ENCODE data around the gene CCNB1IP1.
"Not testable (repeated sequence)": the region's sequence is repeated elsewhere in the genome, so short reads cannot be mapped to it uniquely, and the experiment has no call there.

The CCNB1IP1 gene, protein sequence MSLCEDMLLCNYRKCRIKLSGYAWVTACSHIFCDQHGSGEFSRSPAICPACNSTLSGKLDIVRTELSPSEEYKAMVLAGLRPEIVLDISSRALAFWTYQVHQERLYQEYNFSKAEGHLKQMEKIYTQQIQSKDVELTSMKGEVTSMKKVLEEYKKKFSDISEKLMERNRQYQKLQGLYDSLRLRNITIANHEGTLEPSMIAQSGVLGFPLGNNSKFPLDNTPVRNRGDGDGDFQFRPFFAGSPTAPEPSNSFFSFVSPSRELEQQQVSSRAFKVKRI

DNA sequence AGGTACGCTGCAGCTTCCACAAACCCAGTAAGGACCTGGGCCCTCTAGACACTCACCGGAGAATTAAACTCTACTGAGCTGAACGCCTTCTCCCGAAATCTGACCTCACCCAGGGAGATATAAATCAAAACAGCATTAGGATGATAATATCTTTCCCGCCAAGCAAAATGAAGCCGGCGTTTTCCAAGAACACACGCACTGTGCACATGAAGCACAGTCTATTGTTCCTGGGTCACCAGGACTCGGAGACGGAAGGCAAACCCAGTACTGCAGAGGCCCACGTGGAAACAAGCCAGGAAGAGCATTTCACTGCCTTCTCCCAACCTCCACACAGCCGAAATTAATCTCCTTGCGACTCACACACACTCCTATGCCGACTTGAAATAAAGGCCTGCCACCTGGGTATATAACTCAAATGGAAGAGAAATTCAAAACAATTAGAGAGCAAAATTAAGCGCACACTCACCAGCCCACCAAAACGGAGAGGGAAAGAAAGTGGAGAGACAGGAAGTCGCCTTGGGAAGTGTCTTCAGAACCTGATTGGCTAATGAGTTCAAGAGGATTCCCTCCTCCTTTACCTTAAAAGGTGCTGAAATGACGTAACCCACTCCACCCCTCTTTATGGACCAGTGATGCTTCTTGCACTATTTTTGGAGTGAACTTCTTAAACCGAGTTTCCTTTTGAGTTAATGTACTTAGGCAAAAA, at the start of gene CCNB1IP1:
Gene CCNB1IP1 (minus strand): TSS at position 492 of the 706 bp plus-strand sequence. CDS start 16,756 bp downstream, outside the sequence.
- peak within 1 kb of the TSS; percentile 92 for H3K4me3 ChIP-seq (ENCODE audit: low read length)
- DNase-seq (ENCODE audit: low read depth): peak; percentile 91
- peak within 1 kb of the TSS; percentile 88 for H3K9ac ChIP-seq (ENCODE audit: low read length)
- H3K36me3 ChIP-seq (ENCODE audit: control insufficient read depth, insufficient read depth, low read length, severe bottlenecking): peaks cover 12% of the 10 kb centered on the region
- no peaks in the 10 kb centered on the region for H3K27me3 ChIP-seq (replicated peaks; ENCODE audit: control insufficient read depth, insufficient read depth, low read length)
- H3K9me3 ChIP-seq (ENCODE audit: control insufficient read depth, low read length): no peaks in the 10 kb centered on the region
- peaks cover 27% of the 10 kb centered on the region for H3K4me1 ChIP-seq (ENCODE audit: control insufficient read depth, insufficient read depth, low read length)

DNA sequence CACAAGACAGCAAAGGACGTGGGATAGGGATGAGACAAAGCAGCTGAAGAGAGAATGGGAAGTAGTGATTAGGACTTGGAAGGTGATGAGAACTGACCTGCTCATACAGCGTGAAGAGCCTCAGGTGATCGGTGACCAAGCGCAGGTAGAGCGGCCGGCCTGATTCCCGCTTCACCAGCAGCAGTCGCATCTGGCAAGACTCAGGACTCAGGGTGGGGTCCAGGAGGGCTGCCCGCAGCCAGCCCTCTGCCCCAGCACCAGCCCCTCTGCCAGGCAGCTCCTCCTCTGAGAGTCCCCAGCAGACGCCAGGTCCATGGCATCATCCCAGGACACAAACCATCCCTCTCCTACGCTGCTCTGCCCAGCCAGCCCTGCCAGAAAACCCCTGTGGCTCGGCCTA, 49.4 kb upstream of the CCNB1IP1 start:
- DNase-seq (ENCODE audit: low read depth): no peak
- no peaks in the 10 kb centered on the region for H3K4me1 ChIP-seq (ENCODE audit: control insufficient read depth, insufficient read depth, low read length)
- no peaks in the 10 kb centered on the region for H3K9me3 ChIP-seq (ENCODE audit: control insufficient read depth, low read length)
- H3K4me3 ChIP-seq (ENCODE audit: low read length): no peak overlapping the region
- no peak overlapping the region for H3K9ac ChIP-seq (ENCODE audit: low read length)
- H3K36me3 ChIP-seq (ENCODE audit: control insufficient read depth, insufficient read depth, low read length, severe bottlenecking): peaks cover 96% of the 10 kb centered on the region
- H3K27me3 ChIP-seq (replicated peaks; ENCODE audit: control insufficient read depth, insufficient read depth, low read length): no peaks in the 10 kb centered on the region

GRCh38 chr14:20381341-20381740, 48.3 kb upstream of the CCNB1IP1 start:
- no peak overlapping the region for H3K4me3 ChIP-seq (ENCODE audit: low read length)
- no peak for DNase-seq (ENCODE audit: low read depth)
- no peaks in the 10 kb centered on the region for H3K9me3 ChIP-seq (ENCODE audit: control insufficient read depth, low read length)
- H3K36me3 ChIP-seq (ENCODE audit: control insufficient read depth, insufficient read depth, low read length, severe bottlenecking): peaks cover 100% of the 10 kb centered on the region
- H3K27me3 ChIP-seq (replicated peaks; ENCODE audit: control insufficient read depth, insufficient read depth, low read length): no peaks in the 10 kb centered on the region
- no peaks in the 10 kb centered on the region for H3K4me1 ChIP-seq (ENCODE audit: control insufficient read depth, insufficient read depth, low read length)
- H3K9ac ChIP-seq (ENCODE audit: low read length): no peak overlapping the region

DNA sequence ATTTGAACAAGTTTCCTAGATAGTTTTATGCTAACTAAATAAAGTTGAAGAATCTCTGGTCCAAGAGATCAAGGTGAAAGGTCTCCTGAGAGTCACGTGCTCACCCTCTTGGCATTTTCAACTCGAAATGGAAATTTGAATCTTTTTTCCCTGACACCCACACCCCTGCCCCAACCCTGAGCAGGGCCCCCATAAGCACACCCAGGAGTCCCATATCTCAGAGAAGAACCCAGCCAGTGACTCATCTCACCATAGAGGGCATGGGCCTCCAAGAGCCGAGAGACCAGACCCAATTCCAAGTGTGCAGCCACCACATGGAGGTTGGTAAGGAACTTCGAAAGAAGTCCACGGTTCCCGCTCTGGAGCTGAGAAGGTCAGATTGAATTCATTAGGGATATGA, 47.6 kb upstream of the CCNB1IP1 start:
- H3K36me3 ChIP-seq (ENCODE audit: control insufficient read depth, insufficient read depth, low read length, severe bottlenecking): peaks cover 100% of the 10 kb centered on the region
- H3K4me1 ChIP-seq (ENCODE audit: control insufficient read depth, insufficient read depth, low read length): no peaks in the 10 kb centered on the region
- no peak for DNase-seq (ENCODE audit: low read depth)
- no peaks in the 10 kb centered on the region for H3K9me3 ChIP-seq (ENCODE audit: control insufficient read depth, low read length)
- H3K27me3 ChIP-seq (replicated peaks; ENCODE audit: control insufficient read depth, insufficient read depth, low read length): no peaks in the 10 kb centered on the region
- H3K4me3 ChIP-seq (ENCODE audit: low read length): no peak overlapping the region
- no peak overlapping the region for H3K9ac ChIP-seq (ENCODE audit: low read length)

GRCh38 chr14:20379743-20380142, 46.7 kb upstream of the CCNB1IP1 start:
- Histone ChIP-seq H3K36me3 (ENCODE audit: control insufficient read depth, insufficient read depth, low read length, severe bottlenecking) (peaks cover 100% of the 10 kb centered on the region), H3K9ac (ENCODE audit: low read length) (no peak overlapping the region), H3K9me3 (ENCODE audit: control insufficient read depth, low read length) (no peaks in the 10 kb centered on the region), H3K27me3 (replicated peaks; ENCODE audit: control insufficient read depth, insufficient read depth, low read length) (no peaks in the 10 kb centered on the region), H3K4me1 (ENCODE audit: control insufficient read depth, insufficient read depth, low read length) (no peaks in the 10 kb centered on the region), H3K4me3 (ENCODE audit: low read length) (no peak overlapping the region)
- DNase-seq (ENCODE audit: low read depth): no peak

DNA sequence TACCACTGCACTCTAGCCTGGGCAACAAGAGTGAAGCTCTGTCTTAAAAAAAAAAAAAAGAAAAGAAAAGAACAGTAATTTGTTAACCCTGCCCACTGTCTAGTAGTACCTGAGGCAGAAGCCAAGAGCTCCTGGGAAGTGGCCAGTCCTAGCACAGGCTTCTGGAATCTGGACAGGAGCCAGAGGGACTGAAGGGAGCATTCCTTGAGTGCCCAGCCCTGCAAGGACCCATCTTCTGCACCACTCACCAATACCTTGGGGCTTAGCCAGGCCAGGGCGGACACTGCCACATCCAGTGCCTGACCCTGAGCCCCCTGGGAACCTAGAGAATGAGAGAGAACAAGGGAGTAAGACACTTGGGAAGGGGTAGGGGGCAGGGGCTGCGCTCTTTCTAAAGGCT, 44.1 kb upstream of the CCNB1IP1 start:
- Histone ChIP-seq H3K36me3 (ENCODE audit: control insufficient read depth, insufficient read depth, low read length, severe bottlenecking) (peaks cover 100% of the 10 kb centered on the region), H3K4me3 (ENCODE audit: low read length) (no peak overlapping the region), H3K27me3 (replicated peaks; ENCODE audit: control insufficient read depth, insufficient read depth, low read length) (no peaks in the 10 kb centered on the region), H3K4me1 (ENCODE audit: control insufficient read depth, insufficient read depth, low read length) (no peaks in the 10 kb centered on the region), H3K9ac (ENCODE audit: low read length) (no peak overlapping the region), H3K9me3 (ENCODE audit: control insufficient read depth, low read length) (no peaks in the 10 kb centered on the region)
- no peak for DNase-seq (ENCODE audit: low read depth)

DNA sequence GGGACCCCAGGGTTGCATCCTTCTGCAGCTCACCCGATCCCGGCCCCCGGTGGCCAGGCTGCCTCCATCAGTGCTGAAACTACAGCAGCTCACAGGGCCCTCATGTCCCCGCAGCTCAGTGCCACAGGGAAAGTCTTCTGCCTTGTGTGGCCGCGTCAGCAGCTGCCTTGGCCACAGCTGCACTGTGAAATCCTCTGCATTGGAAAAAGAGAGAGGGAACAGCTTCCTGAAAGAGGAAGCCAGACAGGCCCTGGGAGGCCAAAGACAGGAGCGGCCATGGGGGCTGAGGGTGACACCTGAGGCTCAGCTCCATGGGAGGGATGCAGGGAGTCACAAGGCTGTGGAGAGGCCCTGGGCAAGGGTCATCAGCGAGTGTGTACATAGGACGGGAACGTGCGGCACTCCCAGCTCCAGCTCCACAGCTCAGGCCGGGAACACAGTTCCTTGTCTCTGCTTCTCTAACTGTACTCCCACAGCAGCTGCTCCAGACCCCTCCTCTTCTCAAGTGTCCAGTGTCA, 43.1 kb upstream of the CCNB1IP1 start:
- Histone ChIP-seq H3K9ac (ENCODE audit: low read length) (no peak overlapping the region), H3K9me3 (ENCODE audit: control insufficient read depth, low read length) (no peaks in the 10 kb centered on the region), H3K36me3 (ENCODE audit: control insufficient read depth, insufficient read depth, low read length, severe bottlenecking) (peaks cover 100% of the 10 kb centered on the region), H3K4me1 (ENCODE audit: control insufficient read depth, insufficient read depth, low read length) (no peaks in the 10 kb centered on the region), H3K27me3 (replicated peaks; ENCODE audit: control insufficient read depth, insufficient read depth, low read length) (no peaks in the 10 kb centered on the region), H3K4me3 (ENCODE audit: low read length) (no peak overlapping the region)
- no peak for DNase-seq (ENCODE audit: low read depth)

GRCh38 chr14:20375471-20375870, 42.4 kb upstream of the CCNB1IP1 start:
- no peak overlapping the region for H3K9ac ChIP-seq (ENCODE audit: low read length)
- H3K36me3 ChIP-seq (ENCODE audit: control insufficient read depth, insufficient read depth, low read length, severe bottlenecking): peaks cover 100% of the 10 kb centered on the region
- no peak overlapping the region for H3K4me3 ChIP-seq (ENCODE audit: low read length)
- H3K9me3 ChIP-seq (ENCODE audit: control insufficient read depth, low read length): no peaks in the 10 kb centered on the region
- no peaks in the 10 kb centered on the region for H3K27me3 ChIP-seq (replicated peaks; ENCODE audit: control insufficient read depth, insufficient read depth, low read length)
- H3K4me1 ChIP-seq (ENCODE audit: control insufficient read depth, insufficient read depth, low read length): no peaks in the 10 kb centered on the region
- DNase-seq (ENCODE audit: low read depth): no peak

GRCh38 chr14:20372796-20373195, 39.7 kb upstream of the CCNB1IP1 start:
- Histone ChIP-seq H3K4me3 (ENCODE audit: low read length) (no peak overlapping the region), H3K36me3 (ENCODE audit: control insufficient read depth, insufficient read depth, low read length, severe bottlenecking) (peaks cover 98% of the 10 kb centered on the region), H3K9me3 (ENCODE audit: control insufficient read depth, low read length) (no peaks in the 10 kb centered on the region), H3K4me1 (ENCODE audit: control insufficient read depth, insufficient read depth, low read length) (no peaks in the 10 kb centered on the region), H3K9ac (ENCODE audit: low read length) (no peak overlapping the region), H3K27me3 (replicated peaks; ENCODE audit: control insufficient read depth, insufficient read depth, low read length) (no peaks in the 10 kb centered on the region)
- DNase-seq (ENCODE audit: low read depth): no peak

DNA sequence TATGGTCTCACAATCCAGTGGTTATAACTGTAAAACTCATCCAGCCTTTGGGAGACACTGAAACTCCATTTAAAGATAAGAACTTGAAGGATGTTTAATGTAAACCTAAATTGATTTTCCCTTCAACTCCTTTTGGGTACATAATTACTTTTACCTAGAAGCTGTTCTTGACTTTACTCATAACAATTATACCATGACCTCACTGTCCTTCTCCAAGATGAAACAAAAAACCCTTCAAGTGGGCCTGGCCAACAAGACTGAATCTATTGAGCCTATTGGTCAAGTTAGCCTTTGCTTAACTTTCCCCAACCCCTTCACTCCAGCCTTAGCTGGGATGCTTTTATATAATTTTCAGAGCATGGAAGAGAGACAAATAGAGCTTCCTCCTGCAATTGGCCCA, 32.8 kb upstream of the CCNB1IP1 start:
- no peaks in the 10 kb centered on the region for H3K27me3 ChIP-seq (replicated peaks; ENCODE audit: control insufficient read depth, insufficient read depth, low read length)
- no peaks in the 10 kb centered on the region for H3K9me3 ChIP-seq (ENCODE audit: control insufficient read depth, low read length)
- no peak overlapping the region for H3K4me3 ChIP-seq (ENCODE audit: low read length)
- H3K36me3 ChIP-seq (ENCODE audit: control insufficient read depth, insufficient read depth, low read length, severe bottlenecking): peaks cover 79% of the 10 kb centered on the region
- H3K4me1 ChIP-seq (ENCODE audit: control insufficient read depth, insufficient read depth, low read length): no peaks in the 10 kb centered on the region
- no peak overlapping the region for H3K9ac ChIP-seq (ENCODE audit: low read length)
- DNase-seq (ENCODE audit: low read depth): no peak

DNA sequence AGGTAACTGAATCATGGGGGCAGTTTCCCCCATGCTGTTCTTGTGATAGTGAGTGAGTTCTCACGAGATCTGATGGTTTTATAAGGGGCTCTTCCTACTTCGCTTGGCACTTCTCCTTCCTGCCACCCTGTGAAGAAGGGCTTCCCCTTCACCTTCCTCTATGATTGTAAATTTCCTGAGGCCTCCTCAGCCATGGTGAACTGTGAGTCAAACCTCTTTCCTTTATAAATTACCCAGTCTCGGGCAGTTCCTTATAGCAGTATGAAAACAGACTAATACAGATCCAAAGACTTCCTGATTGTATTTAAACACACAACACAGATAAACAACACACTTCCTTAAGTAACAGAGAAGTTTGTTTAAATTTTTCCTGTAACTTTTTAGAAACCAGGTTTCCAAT, 25.4 kb upstream of the CCNB1IP1 start:
- not testable (repeated sequence) for DNase-seq (ENCODE audit: low read depth); H3K9me3 ChIP-seq (ENCODE audit: control insufficient read depth, low read length); H3K4me1 ChIP-seq (ENCODE audit: control insufficient read depth, insufficient read depth, low read length); H3K27me3 ChIP-seq (replicated peaks; ENCODE audit: control insufficient read depth, insufficient read depth, low read length); H3K4me3 ChIP-seq (ENCODE audit: low read length); H3K9ac ChIP-seq (ENCODE audit: low read length)
- peaks cover 80% of the 10 kb centered on the region for H3K36me3 ChIP-seq (ENCODE audit: control insufficient read depth, insufficient read depth, low read length, severe bottlenecking)
